Activated CD4-positive, CD25-positive, alpha-beta regulatory T cell treated with anti-CD3 and anti-CD28 coated beads, Interleukin-2, amount 50 U/mL, for 16 hours (primary cell): ENCODE measurements around the gene XPO5.

Source experiments
- DNase-seq: peaks from one replicate; pipeline ENCODE4 v3.0.0-alpha.2; 2020; ENCODE audit warnings: low read depth, low spot score

XPO5 gene

DNA sequence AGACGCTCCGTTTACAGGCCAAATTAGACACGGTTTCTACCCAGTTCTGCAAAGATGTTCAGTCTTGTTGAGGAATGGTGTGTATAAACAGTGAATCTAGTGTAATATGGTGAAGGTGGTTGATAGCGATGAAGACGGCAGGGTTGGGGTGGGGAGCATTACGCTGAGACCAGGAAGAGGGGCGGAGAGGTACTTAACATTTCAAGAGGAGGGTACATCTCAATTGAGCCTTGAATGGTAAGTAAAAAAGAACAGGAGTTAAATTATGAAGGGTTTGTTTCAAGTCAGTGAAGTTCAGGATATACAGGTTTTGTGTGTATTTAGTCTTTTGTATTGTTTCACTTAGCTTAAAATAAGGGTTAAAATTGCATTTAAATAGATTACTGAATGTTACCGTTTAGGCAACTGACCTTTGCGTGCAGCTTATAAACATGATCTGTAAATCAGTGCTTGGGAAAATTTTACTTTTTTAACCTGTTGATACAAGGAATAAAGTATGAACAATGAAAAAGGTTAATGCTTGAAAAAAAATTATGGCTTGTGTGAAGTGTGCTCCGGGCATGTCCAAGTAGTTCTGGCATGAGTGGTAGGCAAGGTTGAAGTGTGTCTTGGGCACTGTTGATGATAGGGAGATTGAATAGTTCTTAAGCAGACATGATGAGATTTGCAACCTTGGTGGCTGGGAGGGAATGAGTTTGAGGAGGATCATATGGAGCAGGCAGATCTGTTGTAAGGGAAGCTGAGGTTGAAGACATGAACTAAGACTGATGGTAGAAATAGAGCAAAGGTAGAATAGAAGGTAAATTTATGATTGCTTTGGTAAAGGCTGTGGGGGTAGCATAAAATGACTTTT, 58.1 kb downstream of the XPO5 start:
- no peak for DNase-seq

DNA sequence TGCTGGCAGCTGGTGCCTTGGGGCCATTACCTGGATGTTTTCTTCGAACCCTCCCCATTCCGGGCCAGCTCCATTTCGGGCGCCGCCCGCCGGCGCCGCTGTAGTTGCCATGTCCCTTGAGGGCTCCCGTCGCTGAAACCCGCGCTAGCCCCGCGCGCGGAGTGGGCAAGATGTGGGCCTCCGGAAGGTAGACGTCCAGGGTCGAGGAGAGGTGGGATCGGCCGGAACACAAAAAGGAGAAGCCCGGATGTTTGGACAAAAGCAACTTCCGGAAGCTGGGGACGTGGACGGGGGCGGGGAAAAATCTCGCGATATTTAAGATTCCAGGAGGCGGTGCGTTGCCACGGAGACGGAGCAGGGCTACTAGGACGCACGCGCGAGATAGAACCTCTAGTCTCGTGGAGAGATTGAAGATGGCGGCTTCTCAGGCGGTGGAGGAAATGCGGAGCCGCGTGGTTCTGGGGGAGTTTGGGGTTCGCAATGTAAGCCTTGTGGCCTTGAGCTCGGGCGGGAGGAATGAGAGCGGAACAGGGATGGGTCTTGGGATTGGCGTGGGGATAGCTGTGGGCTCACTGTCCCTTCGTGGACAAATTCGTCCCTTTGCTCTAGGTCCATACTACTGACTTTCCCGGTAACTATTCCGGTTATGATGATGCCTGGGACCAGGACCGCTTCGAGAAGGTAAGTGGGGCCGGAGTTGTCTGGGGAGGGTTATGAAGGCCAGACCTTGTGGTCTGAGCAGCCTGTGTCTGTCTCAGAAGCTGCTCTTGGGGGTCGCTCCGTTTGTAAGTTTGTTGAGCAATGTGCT, 58.9 kb downstream of the XPO5 start, which contains the start of the genes POLR1C and YIPF3:
Gene POLR1C (plus strand): TSS at position 393 of the 808 bp plus-strand sequence. CDS start 21 bp downstream, at position 414.
Gene YIPF3 (minus strand): TSS at position 230 of the 808 bp plus-strand sequence. CDS start 119 bp downstream, at position 111.
- DNase-seq = peak; percentile 96

- no peak for DNase-seq
Observed at GRCh38 chr6:43516367-43516696, 59.5 kb downstream of the XPO5 start.

GRCh38 chr6:43515808-43516207, 60.0 kb downstream of the XPO5 start:
- DNase-seq = no peak

DNA sequence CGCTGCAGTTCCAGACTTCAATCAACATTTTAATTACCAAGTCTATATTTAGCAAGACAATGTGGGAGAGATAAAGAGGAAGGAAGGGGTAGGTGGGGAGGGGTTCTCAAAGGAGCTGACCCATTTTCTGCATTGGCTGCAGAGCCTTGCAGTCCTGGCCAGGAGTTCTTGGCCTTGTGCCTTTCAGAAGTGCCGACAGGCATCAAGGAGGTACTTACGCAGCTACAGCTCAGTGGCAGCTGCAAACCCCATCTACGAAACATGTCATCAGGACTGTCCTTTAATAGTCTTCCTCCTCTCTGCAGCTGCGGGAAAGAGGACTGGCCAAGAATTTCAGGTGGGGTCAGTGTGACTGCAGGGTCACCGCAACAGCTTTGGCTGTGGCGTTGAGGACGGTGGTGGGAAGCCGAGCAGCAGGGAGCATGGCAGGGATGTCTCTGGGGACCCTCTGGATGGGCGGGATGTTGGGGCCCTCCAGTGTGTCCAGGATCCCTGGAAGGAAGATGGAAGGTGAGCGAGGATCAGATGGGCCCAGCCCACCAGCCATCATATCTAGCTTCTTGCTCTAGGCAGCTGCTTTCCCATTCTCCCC, 63.9 kb downstream of the XPO5 start:
- no peak for DNase-seq

DNA sequence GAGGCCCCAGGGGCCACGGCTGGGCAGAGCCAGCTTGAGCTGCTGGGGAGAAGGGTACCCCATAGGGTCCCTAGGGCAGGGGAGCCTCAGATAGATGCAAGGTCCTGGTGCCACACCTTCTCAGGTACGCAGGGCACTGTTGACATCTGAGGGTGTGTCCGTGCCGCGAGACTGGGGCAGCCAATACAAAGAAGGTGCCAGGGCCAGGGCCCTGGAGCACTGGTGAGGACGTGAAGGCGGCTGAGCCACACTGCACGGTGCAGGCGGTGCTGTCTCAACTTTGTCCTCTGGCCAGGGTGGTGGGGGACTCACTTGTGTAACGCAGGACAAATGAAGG, 65.0 kb downstream of the XPO5 start:
- no peak for DNase-seq

GRCh38 chr6:43509984-43510826, 65.6 kb downstream of the XPO5 start, which contains the start of gene LRRC73:
Gene LRRC73, minus strand, starts transcription at chr6:43510346. Its CDS starts 561 bp downstream, at chr6:43509785.
- DNase-seq = peak; percentile 59

- DNase-seq = no peak
Observed at GRCh38 chr6:43509142-43509983, 66.5 kb downstream of the XPO5 start.

- DNase-seq = no peak
Observed at GRCh38 chr6:43508481-43509141, 67.2 kb downstream of the XPO5 start.

GRCh38 chr6:43506667-43507471, 69.0 kb downstream of the XPO5 start:
- peak; percentile 61 for DNase-seq

- DNase-seq = no peak
Observed at GRCh38 chr6:43506171-43506570, 69.7 kb downstream of the XPO5 start.

DNA sequence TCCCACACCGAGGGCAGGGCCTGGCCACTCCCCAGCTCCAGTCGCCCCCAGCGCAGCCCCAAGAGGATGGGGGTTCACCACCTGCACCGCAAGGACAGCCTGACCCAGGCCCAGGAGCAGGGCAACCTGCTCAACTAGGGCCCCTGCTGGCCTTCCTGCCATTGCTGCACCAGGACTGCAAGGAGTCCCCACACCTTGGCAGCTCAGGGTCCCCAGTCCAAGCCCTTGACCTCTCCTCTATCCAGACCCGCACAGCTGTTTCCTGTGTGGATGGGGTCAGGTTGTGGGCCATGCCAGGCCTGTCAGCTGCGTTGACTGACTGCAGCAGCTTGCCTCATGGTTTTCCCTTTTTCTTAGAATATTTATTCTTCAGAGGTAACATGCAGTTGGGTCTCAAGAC, 70.1 kb downstream of the XPO5 start:
- no peak for DNase-seq

DNA sequence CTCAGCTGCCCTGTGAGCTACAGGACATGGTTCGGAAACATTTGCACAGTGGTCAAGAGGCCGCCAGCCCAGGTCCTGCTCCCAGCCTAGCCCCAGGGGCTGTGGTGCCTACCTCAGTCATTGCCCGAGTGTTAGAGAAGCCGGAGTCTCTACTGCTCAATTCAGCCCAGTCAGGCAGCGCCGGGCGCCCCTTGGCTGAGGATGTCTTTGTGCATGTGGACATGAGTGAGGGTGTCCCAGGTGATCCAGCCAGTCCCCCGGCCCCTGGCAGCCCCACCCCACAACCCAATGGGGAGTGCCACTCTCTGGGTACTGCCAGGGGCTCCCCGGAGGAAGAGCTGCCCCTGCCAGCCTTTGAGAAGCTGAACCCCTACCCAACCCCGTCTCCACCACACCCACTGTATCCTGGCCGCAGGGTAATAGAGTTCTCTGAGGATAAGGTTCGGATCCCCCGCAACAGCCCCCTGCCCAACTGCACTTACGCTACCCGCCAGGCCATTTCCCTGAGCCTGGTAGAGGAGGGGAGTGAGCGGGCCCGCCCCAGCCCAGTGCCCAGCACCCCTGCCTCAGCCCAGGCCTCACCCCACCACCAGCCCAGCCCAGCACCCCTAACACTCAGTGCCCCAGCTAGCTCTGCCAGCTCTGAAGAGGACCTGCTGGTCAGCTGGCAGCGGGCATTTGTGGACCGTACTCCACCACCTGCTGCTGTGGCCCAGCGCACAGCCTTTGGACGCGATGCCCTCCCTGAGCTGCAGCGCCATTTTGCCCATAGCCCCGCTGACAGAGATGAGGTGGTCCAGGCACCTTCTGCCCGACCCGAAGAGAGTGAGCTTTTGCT, 70.9 kb downstream of the XPO5 start:
- DNase-seq = no peak

DNA sequence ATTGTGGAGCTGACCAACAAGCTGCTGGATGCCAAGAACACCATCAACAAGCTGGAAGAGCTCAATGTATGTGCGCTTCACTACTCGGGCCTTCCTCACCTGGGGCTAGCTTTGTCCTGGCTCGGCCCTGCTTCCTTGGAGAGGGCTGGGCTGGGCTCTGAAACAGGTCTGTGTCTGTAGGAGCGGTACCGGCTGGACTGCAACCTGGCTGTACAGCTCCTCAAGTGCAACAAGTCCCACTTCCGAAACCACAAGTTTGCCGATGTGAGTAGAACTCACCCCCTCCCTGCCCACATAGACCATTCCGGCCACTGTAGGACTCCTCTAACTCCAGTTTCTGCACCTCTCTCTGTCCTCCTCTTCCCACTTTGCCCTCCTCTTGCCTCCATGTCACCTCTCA, 72.4 kb downstream of the XPO5 start:
- no peak for DNase-seq

DNA sequence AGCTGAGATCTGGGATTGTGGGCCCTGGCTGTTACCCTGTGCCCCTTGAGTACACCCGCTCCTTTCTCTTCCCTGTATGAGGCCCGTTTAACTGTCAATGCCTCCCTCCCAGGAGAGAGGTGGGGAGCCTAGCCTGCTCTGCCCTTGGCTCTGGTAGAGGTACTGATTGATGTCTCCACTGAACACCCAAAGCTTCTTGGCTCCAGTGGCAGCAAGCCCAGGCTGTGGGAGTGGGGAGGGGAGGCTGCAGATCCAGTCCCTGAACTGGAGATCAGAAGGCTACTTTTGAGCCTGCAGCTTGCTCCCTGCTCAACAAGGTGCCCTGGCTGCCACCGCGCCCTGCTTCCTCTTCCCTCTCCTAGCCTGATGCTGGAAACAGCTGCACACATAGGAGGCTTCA, 73.2 kb downstream of the XPO5 start:
- no peak for DNase-seq

DNA sequence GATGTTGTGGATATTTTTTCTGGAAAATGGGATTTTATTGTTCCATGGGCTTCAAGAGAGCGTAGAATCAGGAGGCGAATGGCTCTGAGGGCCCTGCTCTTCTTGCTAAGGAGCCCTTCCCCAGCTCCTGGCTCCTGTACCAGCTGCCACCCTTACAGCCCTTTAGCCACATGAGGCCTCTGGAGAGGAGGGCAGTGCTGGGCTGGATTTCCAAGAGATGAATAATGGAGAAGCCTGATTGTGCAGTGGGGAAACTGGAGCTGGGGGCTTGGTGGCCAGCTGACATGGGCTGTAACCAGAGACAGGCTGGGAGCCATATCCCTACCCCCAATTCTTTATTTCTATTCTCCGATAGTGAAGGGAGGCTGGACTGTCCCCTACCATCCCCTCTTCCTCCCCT, 74.9 kb downstream of the XPO5 start:
- no peak for DNase-seq

- no peak for DNase-seq
Observed at GRCh38 chr6:43499028-43499815, 76.6 kb downstream of the XPO5 start.
